ENCODE data around the gene OSGIN1.

DNA sequence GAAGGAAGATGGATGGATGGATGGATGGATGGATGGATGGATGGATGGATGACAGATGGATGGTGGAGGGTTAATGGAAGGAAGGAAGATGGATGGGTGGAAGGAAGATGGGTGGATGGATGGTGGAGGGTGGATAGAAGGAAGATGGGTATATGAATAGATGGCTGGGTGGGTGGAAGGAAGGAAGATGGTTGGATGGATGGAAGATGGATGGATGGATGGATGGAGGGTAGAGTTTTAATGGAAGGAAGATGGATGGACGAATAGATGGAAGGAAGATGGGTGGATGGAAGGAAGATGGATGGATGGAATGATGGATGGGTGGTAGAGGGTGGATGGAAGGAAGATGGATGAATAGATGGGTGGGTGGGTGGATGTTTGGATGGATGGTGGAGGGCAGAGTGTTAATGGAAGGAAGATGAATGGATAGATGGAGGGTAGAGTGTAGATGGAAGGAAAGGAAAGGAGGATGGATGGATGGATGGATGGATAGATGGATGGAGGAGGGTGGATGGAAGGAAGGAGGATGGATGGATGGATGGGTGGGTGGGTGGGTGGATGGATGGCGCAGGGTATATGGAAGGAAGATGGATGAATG lies 32.0 kb upstream of the OSGIN1 start:
- TF ChIP-seq, protein P1, sequence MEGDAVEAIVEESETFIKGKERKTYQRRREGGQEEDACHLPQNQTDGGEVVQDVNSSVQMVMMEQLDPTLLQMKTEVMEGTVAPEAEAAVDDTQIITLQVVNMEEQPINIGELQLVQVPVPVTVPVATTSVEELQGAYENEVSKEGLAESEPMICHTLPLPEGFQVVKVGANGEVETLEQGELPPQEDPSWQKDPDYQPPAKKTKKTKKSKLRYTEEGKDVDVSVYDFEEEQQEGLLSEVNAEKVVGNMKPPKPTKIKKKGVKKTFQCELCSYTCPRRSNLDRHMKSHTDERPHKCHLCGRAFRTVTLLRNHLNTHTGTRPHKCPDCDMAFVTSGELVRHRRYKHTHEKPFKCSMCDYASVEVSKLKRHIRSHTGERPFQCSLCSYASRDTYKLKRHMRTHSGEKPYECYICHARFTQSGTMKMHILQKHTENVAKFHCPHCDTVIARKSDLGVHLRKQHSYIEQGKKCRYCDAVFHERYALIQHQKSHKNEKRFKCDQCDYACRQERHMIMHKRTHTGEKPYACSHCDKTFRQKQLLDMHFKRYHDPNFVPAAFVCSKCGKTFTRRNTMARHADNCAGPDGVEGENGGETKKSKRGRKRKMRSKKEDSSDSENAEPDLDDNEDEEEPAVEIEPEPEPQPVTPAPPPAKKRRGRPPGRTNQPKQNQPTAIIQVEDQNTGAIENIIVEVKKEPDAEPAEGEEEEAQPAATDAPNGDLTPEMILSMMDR (IDR thresholded peaks at IDR 0.05): no peak
- no peak for TF ChIP-seq EP300 (IDR thresholded peaks at IDR 0.05)
- no peak for TF ChIP-seq POLR2A (IDR thresholded peaks at IDR 0.05)

All from tibial nerve (tissue), 4 donors.